Right hindlimb (tissue), 1 donor: ENCODE results near the gene LGR5.

Experiments
- DNase-seq: peaks from one replicate; pipeline ENCODE4 v3.0.0-alpha.2; 2018

The LGR5 gene, protein sequence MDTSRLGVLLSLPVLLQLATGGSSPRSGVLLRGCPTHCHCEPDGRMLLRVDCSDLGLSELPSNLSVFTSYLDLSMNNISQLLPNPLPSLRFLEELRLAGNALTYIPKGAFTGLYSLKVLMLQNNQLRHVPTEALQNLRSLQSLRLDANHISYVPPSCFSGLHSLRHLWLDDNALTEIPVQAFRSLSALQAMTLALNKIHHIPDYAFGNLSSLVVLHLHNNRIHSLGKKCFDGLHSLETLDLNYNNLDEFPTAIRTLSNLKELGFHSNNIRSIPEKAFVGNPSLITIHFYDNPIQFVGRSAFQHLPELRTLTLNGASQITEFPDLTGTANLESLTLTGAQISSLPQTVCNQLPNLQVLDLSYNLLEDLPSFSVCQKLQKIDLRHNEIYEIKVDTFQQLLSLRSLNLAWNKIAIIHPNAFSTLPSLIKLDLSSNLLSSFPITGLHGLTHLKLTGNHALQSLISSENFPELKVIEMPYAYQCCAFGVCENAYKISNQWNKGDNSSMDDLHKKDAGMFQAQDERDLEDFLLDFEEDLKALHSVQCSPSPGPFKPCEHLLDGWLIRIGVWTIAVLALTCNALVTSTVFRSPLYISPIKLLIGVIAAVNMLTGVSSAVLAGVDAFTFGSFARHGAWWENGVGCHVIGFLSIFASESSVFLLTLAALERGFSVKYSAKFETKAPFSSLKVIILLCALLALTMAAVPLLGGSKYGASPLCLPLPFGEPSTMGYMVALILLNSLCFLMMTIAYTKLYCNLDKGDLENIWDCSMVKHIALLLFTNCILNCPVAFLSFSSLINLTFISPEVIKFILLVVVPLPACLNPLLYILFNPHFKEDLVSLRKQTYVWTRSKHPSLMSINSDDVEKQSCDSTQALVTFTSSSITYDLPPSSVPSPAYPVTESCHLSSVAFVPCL

DNA sequence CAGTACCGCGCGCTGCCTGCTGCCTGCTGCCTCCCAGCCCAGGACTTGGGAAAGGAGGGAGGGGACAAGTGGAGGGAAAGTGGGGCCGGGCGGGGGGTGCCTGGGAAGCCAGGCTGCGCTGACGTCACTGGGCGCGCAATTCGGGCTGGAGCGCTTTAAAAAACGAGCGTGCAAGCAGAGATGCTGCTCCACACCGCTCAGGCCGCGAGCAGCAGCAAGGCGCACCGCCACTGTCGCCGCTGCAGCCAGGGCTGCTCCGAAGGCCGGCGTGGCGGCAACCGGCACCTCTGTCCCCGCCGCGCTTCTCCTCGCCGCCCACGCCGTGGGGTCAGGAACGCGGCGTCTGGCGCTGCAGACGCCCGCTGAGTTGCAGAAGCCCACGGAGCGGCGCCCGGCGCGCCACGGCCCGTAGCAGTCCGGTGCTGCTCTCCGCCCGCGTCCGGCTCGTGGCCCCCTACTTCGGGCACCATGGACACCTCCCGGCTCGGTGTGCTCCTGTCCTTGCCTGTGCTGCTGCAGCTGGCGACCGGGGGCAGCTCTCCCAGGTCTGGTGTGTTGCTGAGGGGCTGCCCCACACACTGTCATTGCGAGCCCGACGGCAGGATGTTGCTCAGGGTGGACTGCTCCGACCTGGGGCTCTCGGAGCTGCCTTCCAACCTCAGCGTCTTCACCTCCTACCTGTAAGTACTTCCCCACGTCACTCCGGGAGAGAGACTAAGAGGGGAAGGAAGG, at the start of gene LGR5:
LGR5 (plus strand) TSS at position 186 of the 732 bp plus-strand sequence; CDS start at position 469, 283 bp downstream.
- DNase-seq: peak; percentile 91

DNA sequence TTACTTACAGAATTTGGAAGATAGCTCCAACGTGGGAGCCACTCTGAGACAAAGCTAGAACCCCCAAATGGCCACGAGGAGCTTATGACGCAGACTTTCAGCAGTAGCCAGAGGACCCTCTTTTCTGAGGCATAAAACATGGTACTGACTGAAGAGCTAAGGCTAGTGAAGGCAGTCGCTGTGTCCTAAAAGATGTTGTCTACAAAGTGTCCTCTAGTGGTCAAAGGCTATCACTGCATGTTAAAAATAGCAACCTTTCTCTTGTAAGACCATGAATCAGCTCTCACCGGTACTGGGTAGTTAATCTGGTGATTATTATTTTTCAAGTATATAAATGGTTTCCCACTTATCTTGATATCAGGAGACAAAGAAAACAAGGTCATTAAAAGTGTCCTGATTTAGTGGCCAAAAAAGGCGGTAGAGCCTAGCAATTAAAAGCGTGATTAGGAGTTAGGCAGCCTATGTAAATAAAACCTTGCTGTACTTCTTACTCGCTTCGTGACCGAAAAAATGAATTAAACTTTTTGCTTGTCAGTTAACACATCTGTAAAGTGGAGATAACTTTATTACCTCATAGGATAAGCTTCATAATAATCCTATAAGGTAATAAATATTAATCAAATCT, 47.0 kb upstream of the LGR5 start:
- DNase-seq: peak; percentile 16

DNA sequence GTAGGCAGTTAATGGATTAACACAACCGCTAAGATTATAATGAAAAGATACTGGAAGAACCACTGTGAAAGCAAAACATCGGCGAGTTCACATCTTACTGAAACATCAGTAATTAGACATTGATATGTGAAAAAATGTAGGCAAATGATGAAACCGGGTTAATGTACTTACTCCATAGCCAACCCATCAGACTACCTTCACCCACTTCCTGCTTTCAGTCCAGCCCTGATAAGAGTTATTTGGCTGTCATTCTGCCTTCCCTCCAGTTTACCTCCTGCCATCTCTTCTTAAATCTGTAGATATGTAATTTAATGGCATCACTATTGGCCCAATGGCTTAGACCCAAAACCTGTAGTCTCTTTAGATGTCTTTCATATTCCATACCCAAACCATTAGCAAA, 46.0 kb upstream of the LGR5 start:
- no peak for DNase-seq

DNA sequence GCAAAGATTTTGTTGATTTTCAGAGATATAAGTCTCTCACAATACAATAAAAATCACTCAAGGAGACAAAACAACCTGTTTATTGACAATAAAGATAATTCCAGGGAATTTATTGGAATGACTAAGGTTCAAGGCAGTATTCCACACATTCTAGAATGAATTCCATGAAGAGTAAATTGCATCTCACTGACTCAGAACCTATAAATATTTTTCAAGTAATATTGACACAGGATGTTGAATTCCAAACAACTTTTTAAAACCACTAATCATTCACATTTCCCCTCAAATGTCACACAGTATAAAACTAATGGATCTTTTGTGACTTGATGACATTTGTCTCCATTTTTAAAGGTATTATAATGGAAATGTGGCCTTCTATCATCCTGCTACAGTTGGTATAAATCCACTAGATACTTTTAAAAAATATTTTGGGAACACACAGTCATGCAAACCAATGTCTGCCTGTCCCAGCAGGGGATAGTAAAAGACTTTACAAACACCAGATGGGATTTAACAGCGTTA, 42.1 kb upstream of the LGR5 start:
- no peak for DNase-seq

DNA sequence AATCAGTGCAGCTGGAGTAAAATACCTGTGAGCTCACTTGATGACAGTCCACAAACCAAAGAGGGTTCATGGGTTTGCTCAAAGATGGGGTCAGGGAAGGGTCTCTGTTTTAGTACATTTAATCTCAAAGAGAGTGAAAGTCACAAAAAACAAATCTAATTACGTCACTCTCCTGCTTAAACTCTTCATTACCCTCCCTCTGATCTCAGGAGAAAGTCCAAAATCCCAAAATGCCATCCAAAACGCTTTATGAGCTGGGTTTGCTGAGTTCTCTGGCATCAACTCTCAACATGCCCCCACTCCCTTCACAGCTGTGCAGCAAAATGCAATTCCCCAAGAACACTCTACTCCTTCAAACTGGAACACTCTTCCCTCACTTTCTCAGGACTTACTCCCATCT, 40.4 kb upstream of the LGR5 start:
- no peak for DNase-seq

DNA sequence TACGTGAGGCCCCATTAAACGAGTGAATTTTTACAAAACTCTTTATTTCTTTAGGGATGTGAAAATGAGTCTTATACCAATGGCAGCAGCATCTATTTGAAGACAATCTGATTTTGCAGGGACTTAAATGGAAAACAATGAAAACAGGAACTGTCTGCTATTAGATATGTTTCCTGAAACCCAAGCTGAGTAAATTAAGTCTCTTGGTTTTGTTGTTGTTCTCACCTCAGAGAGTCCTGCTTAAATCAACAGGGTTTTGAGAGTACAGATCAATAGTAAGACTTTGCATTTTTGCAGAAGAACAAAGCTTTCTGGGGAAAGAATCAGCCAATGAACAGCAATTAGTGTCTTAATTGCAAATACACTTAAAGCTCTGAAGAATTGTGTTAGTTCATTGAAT, 39.1 kb upstream of the LGR5 start:
- no peak for DNase-seq

DNA sequence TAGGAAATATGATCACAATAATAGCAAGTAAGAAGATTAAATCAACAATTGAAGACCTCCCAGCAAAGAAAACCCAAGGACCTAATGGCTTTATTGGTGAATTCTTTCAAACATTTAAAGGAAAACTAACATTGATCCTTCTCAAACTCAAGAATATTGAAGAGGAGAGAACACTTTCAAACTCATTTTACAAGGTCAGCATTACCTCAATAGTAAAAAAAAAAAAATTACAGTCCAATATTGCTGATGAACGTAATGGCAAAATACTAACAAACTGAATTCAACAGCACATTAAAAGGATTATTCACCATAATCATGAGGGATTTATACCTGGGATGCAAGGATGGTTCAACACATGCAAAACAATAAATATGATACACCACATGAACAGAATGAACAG, 33.7 kb upstream of the LGR5 start:
- no peak for DNase-seq

DNA sequence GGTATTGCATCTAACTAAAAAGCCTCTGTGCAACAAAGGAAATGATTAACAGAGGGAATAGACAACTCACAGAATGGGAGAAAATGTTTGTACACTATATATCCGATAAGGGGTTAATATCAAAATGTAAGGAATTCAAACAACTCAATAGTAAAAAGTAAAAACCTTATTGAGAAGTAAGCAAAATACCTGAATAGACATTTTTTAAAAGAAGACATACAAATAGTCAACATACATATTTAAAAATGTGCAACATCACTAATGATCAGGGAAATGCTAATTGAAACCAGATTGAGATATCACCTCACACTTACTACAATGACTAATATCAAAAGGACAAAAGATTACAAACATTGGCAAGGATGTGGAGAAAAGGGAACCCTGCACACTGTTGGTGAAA, 31.9 kb upstream of the LGR5 start:
- no peak for DNase-seq

DNA sequence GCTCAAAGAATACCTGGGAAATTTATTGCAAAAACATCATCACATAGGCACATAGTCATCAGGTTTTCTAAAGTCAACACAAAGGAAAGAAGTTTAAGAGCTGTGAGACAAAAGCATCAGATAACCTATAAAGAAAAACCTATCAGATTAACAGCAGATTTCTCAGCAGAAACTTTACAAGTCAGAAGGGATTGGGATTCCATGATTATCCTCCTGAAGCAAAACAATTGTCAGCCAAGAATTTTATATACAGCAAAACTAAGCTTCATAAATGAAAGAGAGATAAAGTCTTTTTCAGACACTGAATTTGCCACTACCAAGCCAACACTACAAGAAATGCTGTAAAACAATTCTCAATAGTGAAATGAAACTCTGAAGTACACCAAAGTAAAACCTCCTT, 28.8 kb upstream of the LGR5 start:
- no peak for DNase-seq

DNA sequence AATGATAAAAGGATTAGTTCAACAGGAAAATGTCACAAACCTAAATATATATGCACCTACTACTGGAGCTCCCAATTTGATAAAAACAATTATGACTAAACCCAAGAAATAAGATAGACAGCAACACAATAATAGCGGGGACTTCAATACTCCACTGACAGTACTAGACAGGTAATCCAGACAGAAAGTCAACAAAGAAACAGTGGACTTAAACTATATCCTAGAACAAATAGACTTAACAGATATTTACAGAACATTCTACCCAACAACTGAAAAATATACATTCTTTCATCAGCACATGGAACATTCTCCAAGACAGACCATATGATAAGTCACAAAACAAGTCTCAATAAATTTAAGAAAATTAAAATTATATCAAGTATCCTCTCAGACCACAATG, 28.0 kb upstream of the LGR5 start:
- no peak for DNase-seq

DNA sequence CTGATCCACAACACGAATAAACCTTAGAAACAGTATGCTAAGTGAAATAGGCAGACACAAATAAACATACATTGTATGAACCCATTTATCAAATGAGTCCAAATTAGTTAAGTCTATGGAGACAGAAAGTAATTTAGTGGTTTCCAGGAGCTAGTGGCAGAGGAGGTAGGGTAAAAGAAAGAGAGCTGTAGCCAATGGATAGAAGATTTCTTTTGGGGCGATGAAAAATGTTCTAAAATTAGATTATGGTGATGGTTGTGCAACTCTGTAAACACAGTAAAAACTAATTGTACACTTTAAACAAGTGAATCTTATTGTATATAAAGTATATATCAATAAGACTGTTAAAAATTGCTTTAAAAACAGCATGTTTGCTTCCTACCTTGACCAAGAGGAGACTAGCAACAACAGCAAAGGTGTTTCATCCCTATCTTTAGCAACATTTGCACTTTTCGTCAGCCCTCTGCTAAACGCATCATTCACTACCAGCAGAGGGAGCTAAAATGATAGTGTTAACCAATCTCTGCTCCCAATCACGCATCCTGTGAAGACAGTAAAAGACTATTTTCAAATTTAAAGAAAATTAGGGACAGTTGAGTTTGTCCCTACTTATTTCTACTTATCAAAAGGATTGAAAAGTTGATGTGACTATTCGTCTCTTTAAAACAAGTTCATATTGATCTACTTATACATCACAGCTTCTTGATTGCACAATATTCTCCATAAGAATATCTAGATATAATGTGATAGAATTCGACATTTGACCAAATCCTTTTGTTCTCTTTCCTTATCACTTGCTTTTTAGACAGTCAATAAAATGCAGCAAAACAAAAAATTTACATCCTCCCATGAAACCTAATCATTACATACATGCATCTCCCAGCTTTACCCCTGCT, 24.0 kb upstream of the LGR5 start:
- no peak for DNase-seq

DNA sequence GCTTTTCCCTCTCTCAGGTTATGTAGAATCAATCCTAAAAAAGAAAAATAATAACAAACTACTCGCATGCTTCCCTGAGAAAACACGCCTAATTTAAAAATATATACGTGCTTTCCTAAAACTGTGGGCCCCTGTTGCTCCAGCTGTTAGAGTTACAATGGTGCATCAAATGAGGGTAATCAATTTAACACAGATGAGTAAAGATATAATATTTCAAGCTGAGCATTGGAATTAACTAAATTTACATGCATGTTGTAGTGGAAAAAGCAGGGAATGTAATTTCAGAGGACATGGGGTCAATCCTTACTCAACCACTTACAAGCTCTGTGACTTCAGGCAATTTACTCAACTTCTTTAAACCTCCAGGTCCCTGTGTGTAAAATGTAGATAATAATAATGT, 22.4 kb upstream of the LGR5 start:
- no peak for DNase-seq

DNA sequence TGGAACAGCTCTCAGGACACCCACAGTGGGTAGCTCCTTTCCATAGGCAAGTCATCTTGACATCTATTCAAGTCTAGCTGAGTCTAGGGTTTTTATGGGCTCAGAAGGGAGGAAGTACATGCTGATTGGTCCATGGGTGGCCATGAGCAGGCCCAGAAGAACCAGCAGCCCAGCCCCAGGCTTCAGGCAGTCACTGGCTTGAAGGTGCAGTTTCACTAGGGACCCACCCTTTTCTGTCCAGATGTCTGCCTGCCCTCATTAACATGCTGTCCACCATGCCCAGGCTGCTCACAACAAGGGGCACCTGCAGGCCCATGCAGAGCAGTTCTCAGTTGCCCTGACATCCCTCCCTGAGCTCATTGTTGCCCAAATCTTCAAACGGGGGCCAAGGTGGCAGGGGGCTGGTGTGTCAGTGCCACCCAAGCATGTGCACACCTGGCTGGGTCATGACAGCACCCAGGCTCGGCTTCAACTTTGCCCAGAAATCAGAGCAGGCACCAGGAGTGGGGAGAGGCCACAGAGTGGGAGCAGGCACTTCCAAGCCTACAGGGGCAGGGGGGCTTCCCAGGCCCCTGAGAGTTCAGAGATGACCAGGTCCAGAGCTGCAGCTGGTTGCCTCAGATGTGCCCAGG, 18.7 kb upstream of the LGR5 start:
- DNase-seq: no peak

DNA sequence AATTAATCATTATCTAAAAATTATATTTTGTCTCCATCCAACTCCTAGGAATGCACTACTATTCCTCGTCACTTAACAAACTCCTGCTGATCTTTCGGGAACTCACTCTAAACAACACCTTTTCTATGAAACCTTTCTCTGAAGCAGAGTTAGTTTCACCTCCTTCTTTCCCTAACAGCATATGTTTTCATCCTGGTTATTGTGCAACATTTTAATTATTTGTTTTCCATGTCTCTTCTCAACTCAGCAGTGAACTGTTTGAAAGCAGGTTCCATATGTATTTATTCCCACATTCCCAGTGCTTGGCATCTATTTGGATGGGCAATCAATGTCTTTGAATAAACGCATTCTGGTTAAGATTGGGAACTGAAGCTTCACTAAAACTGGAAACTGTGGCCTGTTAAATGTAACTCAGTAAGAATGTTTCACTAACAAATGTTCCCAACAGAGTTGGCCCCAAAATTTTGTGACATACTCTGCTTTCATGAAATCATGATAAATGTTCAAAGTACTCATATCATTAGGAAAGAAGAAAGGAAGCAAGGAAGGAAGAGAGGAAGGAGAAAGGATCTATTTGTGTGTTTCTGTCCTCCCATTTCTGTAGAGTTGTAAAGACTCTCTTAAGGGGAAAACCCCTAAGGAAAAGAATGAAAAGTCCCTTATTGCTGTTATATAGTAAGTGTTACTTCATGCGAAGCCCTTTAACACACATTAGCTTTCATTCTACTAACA, 13.9 kb upstream of the LGR5 start:
- no peak for DNase-seq

DNA sequence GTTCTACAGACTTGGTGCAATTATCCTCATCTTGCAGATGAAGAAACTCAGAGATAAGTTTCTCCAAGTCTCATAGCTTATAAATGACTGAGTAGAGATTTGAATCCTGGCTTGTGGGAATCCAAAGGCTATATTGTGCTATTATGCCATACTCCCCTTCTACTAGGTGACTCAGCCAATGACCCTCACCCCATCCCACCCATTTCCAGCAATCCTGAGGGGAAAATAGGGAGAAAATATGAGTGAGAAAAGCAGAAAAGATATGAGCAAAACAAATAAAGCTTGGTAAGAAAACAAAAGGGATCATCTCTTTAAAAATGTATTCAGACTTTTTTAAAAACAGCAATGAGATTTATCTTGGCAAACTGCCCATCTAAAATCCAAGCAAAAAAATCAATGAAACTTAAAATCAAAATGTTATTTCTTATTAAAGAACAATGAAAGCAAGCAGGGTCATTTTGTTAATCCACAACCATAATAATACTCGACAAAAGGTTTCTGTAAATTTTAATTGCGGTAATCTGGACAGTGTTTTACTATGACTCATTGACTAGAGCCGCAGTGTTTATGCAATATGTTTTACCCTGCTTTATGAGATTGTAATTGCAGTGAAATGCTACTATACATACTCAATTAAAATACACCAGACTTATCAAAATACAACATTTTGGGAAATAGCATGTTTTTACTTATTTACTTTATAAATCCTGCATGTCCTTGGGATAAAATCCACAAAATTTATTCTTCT, 13.1 kb upstream of the LGR5 start:
- DNase-seq: no peak

DNA sequence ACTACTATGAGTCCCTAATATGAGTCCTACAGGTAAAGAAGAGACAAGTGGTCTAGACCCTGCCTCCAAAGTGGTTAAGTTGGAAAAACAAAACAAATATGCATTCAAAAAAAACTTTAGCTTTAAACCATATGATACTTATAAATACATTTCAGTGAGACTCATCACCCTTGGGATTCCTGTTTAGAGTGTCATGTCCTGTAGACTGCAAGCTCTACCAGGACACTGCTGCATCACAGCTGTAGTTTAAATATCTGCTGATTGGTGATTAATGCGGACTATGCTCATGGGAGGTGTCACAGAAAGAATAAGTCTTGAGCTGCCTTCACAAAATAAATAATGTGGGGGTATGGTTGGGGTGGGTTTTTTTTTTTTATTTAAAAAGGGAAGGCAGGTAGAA, 8.8 kb upstream of the LGR5 start:
- DNase-seq: no peak

DNA sequence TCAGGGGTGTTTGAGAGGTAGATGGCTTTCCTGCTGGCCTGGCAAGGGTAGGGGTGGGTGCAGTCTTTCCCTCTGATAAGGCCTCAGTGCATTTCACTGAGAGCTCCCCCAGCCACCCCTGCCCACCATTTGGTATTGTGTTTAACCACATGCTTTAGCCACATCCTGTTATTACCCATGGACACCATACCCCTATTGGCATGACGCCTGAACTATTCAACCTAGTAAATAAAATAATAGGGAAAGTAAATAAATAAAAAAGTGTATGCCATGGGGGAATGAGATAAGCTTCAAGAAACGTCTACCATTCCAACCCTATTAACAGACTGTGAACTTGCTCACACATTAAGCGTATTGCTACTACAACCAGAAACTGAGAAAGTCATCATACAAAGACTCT, 7.6 kb upstream of the LGR5 start:
- no peak for DNase-seq

DNA sequence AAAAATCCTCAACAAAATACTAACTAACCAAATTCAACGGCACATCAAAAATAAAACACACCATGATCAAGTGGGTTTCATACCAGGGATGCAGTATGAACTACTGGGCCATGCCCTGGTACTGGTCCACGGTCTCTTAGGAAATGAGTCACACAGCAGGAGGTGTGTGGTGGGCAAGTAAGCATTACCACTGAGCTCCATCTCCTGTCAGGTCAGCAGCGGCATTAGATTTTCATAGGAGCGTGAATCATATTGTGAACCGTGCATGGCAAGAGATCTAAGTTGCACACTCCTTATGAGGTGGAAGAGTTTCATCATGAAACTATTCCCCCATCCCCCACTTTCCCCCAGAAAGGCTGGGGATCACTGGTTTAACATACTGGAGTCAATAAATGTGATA, 6.7 kb upstream of the LGR5 start:
- DNase-seq: no peak

DNA sequence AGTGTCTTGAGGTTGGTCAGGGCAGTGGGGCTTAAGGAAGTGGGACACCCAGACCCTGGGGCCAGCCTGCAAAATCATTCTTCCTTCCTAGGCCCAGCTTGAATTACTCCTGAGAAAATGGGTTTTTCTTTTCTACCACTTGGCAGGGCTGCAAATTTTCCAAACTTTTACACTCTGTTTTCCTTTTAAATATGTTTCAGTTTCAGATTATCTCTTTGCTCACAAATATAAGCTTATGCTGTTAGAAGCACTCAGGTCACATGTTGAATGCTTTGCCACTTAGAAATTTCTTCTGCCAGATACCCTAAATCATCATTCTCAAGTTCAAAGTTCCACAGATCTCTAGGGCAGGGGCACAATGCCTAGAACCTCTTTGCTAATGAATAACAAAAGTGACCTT, 2.9 kb upstream of the LGR5 start:
- no peak for DNase-seq
